GM12874 (cell line): ENCODE measurements around the gene CCDC149.

ENCODE experiments used
- CTCF ChIP-seq: IDR thresholded peaks from 2 replicates; pipeline ENCODE4 v1.5.1; 2011; ENCODE audit warnings: low read depth, mild to moderate bottlenecking, control low read depth, low read length, moderate library complexity; ENCODE audit not compliant: insufficient read depth

The CCDC149 gene

GRCh38 chr4:24937176-24937916, 24.5 kb upstream of the CCDC149 start:
- TF ChIP-seq CTCF, result no peak

- no peak for TF ChIP-seq CTCF
Measured at GRCh38 chr4:24935856-24936255, 23.0 kb upstream of the CCDC149 start.

- TF ChIP-seq CTCF, result no peak
Measured at GRCh38 chr4:24934311-24934710, 21.5 kb upstream of the CCDC149 start.

GRCh38 chr4:24933684-24934275, 20.9 kb upstream of the CCDC149 start:
- TF ChIP-seq CTCF, result no peak

- TF ChIP-seq CTCF, result no peak
Measured at GRCh38 chr4:24932515-24933225, 19.8 kb upstream of the CCDC149 start.

GRCh38 chr4:24930151-24930550, 17.3 kb upstream of the CCDC149 start:
- TF ChIP-seq CTCF, result no peak

GRCh38 chr4:24928708-24929107, 15.9 kb upstream of the CCDC149 start:
- no peak for TF ChIP-seq CTCF
